Endothelial cell of umbilical vein (primary cell): ENCODE data around the gene CD300LG. TPM values are rescaled to one million over a fixed set of nuclear protein-coding genes. Genes with fewer than 3 reads are reported as not detected.

Experiments
- BruUV-seq: library from RNA; stranded (reverse); fragments of 400-500 nt; replicated peaks from 2 replicates; lab custom pipeline; 2021; lab: Mats Ljungman, UMichigan
- CTCF ChIA-PET: fragments of 300-600, 350-600 bp; sonication (Branson Sonifier 250); formaldehyde crosslinking; loops from one replicate; lab custom pipeline; 2021; ENCODE audit warnings: antibody characterized with exemption, inconsistent platforms; lab: Charles Lee
- POLR2A ChIA-PET: fragments of 300-600, 350-600 bp; sonication (Branson Sonifier 250); formaldehyde crosslinking; loops from one replicate; lab custom pipeline; 2021; ENCODE audit warnings: antibody characterized with exemption, inconsistent platforms; lab: Charles Lee
- DNase-seq: peaks from one replicate; pipeline ENCODE4 v3.0.0-alpha.2; 2011; ENCODE audit warnings: low read depth, low spot score
- FAIRE-seq: peaks from 2 replicates; lab custom pipeline; 2011; peaks lifted over from hg19 to GRCh38; lab: Jason Lieb, UNC
- H2AFZ ChIP-seq: 2 replicates; pipeline ENCODE4 v1.6.0; 2012; ENCODE audit warnings: low read depth, low read length, control low read depth, inconsistent platforms
- H3K27ac ChIP-seq: 2 replicates; pipeline ENCODE4 v1.5.1; 2011; ENCODE audit warnings: low read depth, mild to moderate bottlenecking, control low read depth, low read length, moderate library complexity; ENCODE audit not compliant: insufficient read depth
- H3K27me3 ChIP-seq, 2 experiments: 2 replicates each; pipeline versions ENCODE4 v1.6.0 to v1.6.1; 2011; ENCODE audit warnings: low read length in 2 of 2, mixed read lengths in 1 of 2; ENCODE audit not compliant: control insufficient read depth in 2 of 2, insufficient read depth in 2 of 2
- H3K36me3 ChIP-seq, 2 experiments: 2 replicates in 1 of 2; 3 replicates in 1 of 2; pipeline ENCODE4 v1.5.1; 2011; ENCODE audit warnings: low read length in 2 of 2, mild to moderate bottlenecking in 1 of 2, moderate library complexity in 1 of 2; ENCODE audit not compliant: control insufficient read depth in 2 of 2, insufficient read depth in 2 of 2; ENCODE audit errors: extremely low read depth in 1 of 2
- H3K4me1 ChIP-seq: 3 replicates; pipeline ENCODE4 v1.5.1; 2011; ENCODE audit warnings: mild to moderate bottlenecking, low read length; ENCODE audit not compliant: control insufficient read depth, insufficient read depth; ENCODE audit errors: extremely low read depth
- H3K4me2 ChIP-seq: 2 replicates; pipeline ENCODE4 v1.6.1; 2011; ENCODE audit warnings: low read length, control low read depth, mixed read lengths; ENCODE audit not compliant: insufficient read depth
- H3K4me3 ChIP-seq, 3 experiments: fragments of 200-600 bp in 1 of 3; sonication (generic), shearing (Covaris generic) in 1 of 3; replicated peaks in 1 of 3; 2 replicates each; pipeline ENCODE4 v1.5.1; 2011 to 2016; ENCODE audit warnings: control low read depth in 3 of 3, low read length in 3 of 3, mild to moderate bottlenecking in 2 of 3, inconsistent platforms in 1 of 3, low read depth in 1 of 3, moderate library complexity in 1 of 3; ENCODE audit not compliant: insufficient read depth in 1 of 3
- H3K79me2 ChIP-seq: 2 replicates; pipeline ENCODE4 v1.6.0; 2012; ENCODE audit warnings: low read length, inconsistent platforms; ENCODE audit not compliant: control insufficient read depth, insufficient read depth
- H3K9ac ChIP-seq: replicated peaks from 2 replicates; pipeline ENCODE3; 2011; ENCODE audit warnings: low read length, control low read depth; ENCODE audit not compliant: insufficient read depth; ENCODE audit errors: extremely low read depth
- H3K9me1 ChIP-seq: replicated peaks from 3 replicates; pipeline ENCODE4 v1.6.0; 2011; ENCODE audit warnings: mild to moderate bottlenecking, low read length; ENCODE audit not compliant: control insufficient read depth, insufficient read depth; ENCODE audit errors: extremely low read depth
- H3K9me3 ChIP-seq: replicated peaks from 2 replicates; pipeline ENCODE4 v1.5.1; 2012; ENCODE audit warnings: low read length, inconsistent platforms; ENCODE audit not compliant: control insufficient read depth, insufficient read depth
- H4K20me1 ChIP-seq: replicated peaks from 2 replicates; pipeline ENCODE3; 2011; ENCODE audit warnings: mild to moderate bottlenecking, low read length; ENCODE audit not compliant: control insufficient read depth, insufficient read depth; ENCODE audit errors: extremely low read depth
- EZH2 ChIP-seq: IDR thresholded peaks from 2 replicates; pipeline ENCODE4 v1.6.1; 2012; ENCODE audit warnings: borderline replicate concordance, low read depth, mild to moderate bottlenecking, moderate library complexity, low read length, inconsistent platforms; ENCODE audit not compliant: severe bottlenecking
- FOS ChIP-seq: IDR thresholded peaks from 2 replicates; pipeline ENCODE4 v1.6.1; 2011; ENCODE audit warnings: mild to moderate bottlenecking, low read length, moderate library complexity, borderline replicate concordance; ENCODE audit not compliant: insufficient read depth
- GATA2 ChIP-seq: IDR thresholded peaks from 2 replicates; pipeline ENCODE4 v1.7.0; 2011; ENCODE audit warnings: low read depth, mild to moderate bottlenecking, moderate library complexity, mixed read lengths, low read length; ENCODE audit not compliant: insufficient read length, insufficient read depth
- JUN ChIP-seq: IDR thresholded peaks from 2 replicates; pipeline ENCODE4 v1.6.1; 2011; ENCODE audit warnings: borderline replicate concordance, low read depth; ENCODE audit not compliant: insufficient read length, insufficient read depth
- MYC ChIP-seq: IDR thresholded peaks from one replicate; pipeline ENCODE4 v1.6.1; 2011; ENCODE audit warnings: mild to moderate bottlenecking, low read depth, low read length
- POLR2A ChIP-seq: IDR thresholded peaks from 2 replicates; pipeline ENCODE4 v1.6.1; 2012; ENCODE audit warnings: low read depth, mild to moderate bottlenecking, control low read depth, low read length
- POLR2AphosphoS5 ChIP-seq: IDR thresholded peaks from 2 replicates; pipeline ENCODE4 v1.6.1; 2012; ENCODE audit warnings: low read depth, mild to moderate bottlenecking, control low read depth, low read length, moderate library complexity; ENCODE audit not compliant: insufficient read depth
- dilution Hi-C: fragments of 300-500 bp; cut with MboI; formaldehyde crosslinking; loops from one replicate; pipeline ENCODE4 v1.15.0; 2019; ENCODE audit warnings: low sequenced_read_pairs; ENCODE audit not compliant: extremely low pct_ligation_motif_present
- intact Hi-C: fragments of 100-400 bp; cut with micrococcal nuclease; formaldehyde crosslinking; loops from one replicate; pipeline ENCODE4 v1.10.0; 2022
- polyA plus RNA-seq, 4 experiments: library from polyadenylated mRNA; depleted of rRNA in 3 of 4; stranded (reverse) in 3 of 4; unstranded in 1 of 4; fragments of >200 nt; gene quantifications; 2 replicates each; pipeline versions ENCODE4 v1.2.1 to v1.2.3, GENCODE V29; 2011 to 2012; ENCODE audit warnings: missing spikeins in 1 of 4
- total RNA-seq: library from RNA; stranded (reverse); gene quantifications from 2 replicates; pipeline ENCODE4 v1.2.3, GENCODE V29; 2021
- TF ChIP-seq, protein P1 (sequence below): IDR thresholded peaks from 2 replicates; pipeline ENCODE4 v1.6.1; 2011; ENCODE audit not compliant: insufficient read depth, insufficient read length
- TF ChIP-seq, protein P2 (sequence below), 2 donors: IDR thresholded peaks; 1 replicate in 1 of 2; 2 replicates in 1 of 2; pipeline ENCODE4 v1.5.1; 2011; ENCODE audit warnings: low read length in 2 of 2, mild to moderate bottlenecking in 2 of 2, moderate library complexity in 2 of 2, control low read depth in 1 of 2, inconsistent platforms in 1 of 2, low read depth in 1 of 2; ENCODE audit not compliant: insufficient read depth in 1 of 2; ENCODE audit errors: extremely low read depth in 1 of 2

Gene CD300LG
- total and polyA plus RNA-seq, 2 donors (not counting 3 experiments of a cell fraction or from before 2014, with no cell fraction given), result not detected

DNA sequence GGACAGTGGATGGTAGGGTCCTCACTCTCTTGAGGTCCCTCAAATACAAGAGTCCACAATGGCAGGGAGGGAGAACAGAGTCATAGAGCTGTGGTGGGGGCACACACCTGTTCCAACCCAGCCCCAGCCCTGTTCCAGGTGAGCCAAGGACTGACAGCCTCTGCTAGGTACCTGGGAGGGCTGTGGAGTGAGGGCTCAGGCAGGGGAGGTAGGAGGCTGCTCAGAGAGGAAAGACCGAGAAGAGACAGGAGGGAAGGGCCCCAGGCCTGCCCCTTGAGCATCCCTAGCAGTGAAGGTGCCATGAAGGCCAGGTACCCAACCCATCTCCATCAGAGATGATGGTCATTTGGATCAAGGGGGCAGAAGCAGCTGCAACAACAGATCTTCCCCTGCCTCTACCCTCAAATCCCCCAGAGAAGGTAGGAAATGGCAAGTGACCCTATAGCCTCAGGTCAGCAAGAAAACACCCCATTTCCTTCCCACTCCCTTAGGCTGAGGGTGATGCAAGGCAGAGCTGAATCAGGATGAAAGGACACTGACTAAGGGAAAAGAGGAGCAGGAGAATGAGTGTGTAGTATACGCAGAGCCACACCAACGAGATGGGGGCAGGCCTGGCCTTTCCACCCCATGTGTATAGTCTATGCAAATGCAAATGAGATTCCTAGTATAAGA is 28.6 kb downstream of the CD300LG start:
- intact Hi-C loops (no loop called here), dilution Hi-C loops (no loop called here)
- ChIA-PET CTCF (no interaction called here), POLR2A (no interaction called here)
- Histone ChIP-seq H3K79me2 (no peaks in the 10 kb centered on the region), H3K4me1 (no peaks in the 10 kb centered on the region), H3K36me3 (no peaks in the 10 kb centered on the region), H3K27me3 (peaks cover 4 to 8% of the 10 kb centered on the region in 2 experiments), H2AFZ (no peak overlapping the region), H3K9me3 (no peaks in the 10 kb centered on the region), H4K20me1 (no peaks in the 10 kb centered on the region), H3K4me2 (no peak overlapping the region), H3K9me1 (no peaks in the 10 kb centered on the region), H3K27ac (no peak overlapping the region), H3K4me3 (no peak overlapping the region), H3K9ac (no peak overlapping the region)
- no TSS peak for BruUV-seq
- DNase-seq (no peak), FAIRE-seq (no peak)
- TF ChIP-seq POLR2A (no peak), MYC (no peak), JUN (no peak), EZH2 (no peak), POLR2AphosphoS5 (no peak), GATA2 (no peak), FOS (no peak)
- TF ChIP-seq, protein P1, sequence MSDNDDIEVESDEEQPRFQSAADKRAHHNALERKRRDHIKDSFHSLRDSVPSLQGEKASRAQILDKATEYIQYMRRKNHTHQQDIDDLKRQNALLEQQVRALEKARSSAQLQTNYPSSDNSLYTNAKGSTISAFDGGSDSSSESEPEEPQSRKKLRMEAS, result no peak
- TF ChIP-seq, protein P2, sequence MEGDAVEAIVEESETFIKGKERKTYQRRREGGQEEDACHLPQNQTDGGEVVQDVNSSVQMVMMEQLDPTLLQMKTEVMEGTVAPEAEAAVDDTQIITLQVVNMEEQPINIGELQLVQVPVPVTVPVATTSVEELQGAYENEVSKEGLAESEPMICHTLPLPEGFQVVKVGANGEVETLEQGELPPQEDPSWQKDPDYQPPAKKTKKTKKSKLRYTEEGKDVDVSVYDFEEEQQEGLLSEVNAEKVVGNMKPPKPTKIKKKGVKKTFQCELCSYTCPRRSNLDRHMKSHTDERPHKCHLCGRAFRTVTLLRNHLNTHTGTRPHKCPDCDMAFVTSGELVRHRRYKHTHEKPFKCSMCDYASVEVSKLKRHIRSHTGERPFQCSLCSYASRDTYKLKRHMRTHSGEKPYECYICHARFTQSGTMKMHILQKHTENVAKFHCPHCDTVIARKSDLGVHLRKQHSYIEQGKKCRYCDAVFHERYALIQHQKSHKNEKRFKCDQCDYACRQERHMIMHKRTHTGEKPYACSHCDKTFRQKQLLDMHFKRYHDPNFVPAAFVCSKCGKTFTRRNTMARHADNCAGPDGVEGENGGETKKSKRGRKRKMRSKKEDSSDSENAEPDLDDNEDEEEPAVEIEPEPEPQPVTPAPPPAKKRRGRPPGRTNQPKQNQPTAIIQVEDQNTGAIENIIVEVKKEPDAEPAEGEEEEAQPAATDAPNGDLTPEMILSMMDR (IDR thresholded peaks at IDR 0.05; ENCODE audit: extremely low read depth in 1 of 2, insufficient read depth in 1 of 2, low read depth in 1 of 2, low read length in 2 of 2), result no peak
